Nucleus accumbens (tissue), 56 donors: Measurements from ENCODE around the gene COL18A1.

Experiments used
- DNase-seq, 56 donors: peaks; one replicate each; lab custom pipeline; 2025; lab: John Stamatoyannopoulos, UW

COL18A1 gene

GRCh38 chr21:45381865-45382696, 22.9 kb upstream of the COL18A1 start:
- no peak for DNase-seq

- no peak for DNase-seq
These were observed 22.3 kb upstream of the COL18A1 start for GRCh38 chr21:45382697-45382997.

DNA sequence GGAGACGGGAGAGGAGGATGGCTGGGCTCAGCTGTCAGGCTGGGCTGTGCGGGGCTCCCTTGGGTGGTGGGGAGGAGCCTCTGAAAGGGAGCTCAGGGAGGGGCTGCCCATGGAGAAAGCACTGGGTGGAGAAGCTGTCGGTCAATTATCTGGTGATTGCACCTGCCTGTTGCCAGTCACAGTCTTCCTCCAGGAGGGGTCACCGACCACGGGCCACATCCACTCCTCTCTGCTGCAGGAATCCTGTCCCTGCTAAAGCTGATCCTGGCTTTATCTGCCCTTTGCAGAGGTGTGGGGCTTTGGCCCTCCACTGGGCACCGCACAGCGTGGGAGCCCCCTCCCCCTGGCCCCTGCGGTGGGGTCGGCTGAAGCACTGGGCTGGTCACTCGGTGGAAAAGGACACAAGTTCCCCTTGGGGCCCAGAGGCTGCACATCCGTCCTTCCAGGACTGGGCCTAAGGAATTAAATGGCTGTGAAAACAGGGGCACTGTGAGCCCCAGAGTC, 21.8 kb upstream of the COL18A1 start:
- DNase-seq, result no peak

DNA sequence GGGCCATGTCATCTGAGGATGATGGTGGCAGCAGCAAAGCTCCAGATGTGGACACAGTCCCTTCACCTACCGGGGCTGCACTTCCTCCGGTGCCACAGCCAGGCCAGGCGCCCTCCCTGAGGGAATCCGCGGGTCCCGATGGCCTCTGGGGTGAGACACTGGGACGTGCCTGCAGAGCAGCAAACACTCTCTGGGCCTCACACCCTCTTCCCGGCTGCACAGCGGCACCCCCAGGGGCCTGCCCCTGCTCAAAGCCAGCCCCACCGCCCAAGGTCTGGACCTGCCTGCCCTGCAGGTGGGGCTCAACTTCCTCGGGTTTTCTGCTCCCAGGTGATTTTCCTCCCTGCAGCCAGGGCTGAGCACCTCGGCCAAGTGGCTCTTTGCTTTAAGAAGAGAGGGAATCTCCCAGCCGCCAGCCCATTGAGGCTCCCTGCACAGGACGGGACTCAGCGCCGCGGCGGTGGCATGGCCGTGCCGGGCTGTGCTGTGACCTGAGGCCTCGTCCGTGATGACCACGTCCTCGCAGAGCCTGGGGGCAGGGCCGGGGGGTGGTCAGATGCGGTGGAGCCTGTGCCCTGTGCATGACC, 21.3 kb upstream of the COL18A1 start:
- DNase-seq, result no peak

- no peak for DNase-seq
These were observed 20.1 kb upstream of the COL18A1 start for GRCh38 chr21:45384656-45385548.

DNA sequence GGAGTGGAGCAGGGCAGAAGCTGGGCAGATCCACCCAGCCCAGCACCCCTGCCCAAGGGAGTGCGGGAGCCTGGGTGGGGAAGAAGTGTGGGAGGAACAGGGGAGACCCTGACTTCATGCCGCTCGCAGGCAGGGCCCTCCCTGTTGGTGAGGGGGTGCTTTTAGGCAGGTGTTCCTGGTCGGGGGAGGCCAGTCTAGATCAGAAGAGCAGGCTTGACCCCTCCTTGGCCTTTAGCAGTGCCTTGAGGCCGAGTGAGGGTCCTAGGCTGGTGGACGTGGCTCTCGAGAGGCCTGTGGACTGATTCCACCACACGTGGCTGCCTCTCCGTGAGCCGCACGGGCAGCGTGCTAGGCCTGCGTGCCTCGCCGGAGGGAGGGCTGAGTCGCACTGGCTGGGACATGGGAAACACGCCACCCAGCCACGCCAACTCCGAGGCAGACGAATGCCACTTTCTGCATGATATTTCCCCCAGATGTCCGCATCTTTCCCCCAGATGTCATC, 19.4 kb upstream of the COL18A1 start:
- DNase-seq, result no peak

DNA sequence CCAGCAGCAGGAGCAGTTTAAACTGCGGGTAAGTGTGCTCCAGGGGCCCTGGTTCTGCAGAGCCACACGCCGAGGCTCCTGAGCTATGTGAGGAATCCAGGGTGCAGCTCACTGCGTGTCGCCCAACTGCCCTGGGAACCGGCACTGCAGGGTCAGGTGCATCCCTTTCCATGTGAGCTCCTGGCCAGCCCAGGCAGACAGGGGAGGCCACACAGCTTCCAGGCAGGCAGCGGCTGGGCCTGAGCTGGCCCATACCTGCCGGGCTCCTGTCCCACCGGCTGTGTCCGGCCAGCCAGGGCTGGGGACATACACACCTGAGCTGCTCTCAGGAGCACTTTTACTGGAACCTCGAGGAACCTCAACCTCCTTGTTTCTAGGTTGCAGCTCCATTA, 18.6 kb upstream of the COL18A1 start:
- DNase-seq, result no peak

- peak in 1 of 56 donors; percentile 2 for DNase-seq
These were observed 18.1 kb upstream of the COL18A1 start for GRCh38 chr21:45386728-45387371.

- DNase-seq, result no peak
These were observed 17.5 kb upstream of the COL18A1 start for GRCh38 chr21:45387506-45387905.

DNA sequence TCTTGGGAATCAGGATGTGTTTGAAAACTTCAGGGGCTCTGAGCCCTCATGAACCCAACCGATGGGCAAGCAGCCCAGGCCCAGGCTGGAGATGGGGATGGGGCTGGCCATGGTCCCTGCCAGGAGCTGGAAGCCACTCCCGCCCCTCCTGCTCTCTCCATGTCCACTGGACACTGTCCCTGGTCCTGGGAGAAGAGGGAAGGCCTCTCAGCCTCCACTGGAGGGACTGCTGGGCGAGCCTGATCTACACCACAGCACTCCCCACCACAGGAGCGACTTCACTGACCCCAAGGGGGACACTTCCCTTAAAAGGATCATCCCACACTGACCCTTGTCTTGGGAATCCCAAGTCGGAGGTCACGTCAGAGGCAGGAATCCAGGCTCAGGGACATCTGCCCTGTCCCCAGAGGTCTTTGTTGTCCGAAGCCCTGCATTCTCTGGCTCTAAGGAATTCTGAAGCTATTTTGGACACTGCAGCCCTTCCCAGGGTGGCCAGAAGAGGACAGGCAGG, 16.9 kb upstream of the COL18A1 start:
- no peak for DNase-seq

DNA sequence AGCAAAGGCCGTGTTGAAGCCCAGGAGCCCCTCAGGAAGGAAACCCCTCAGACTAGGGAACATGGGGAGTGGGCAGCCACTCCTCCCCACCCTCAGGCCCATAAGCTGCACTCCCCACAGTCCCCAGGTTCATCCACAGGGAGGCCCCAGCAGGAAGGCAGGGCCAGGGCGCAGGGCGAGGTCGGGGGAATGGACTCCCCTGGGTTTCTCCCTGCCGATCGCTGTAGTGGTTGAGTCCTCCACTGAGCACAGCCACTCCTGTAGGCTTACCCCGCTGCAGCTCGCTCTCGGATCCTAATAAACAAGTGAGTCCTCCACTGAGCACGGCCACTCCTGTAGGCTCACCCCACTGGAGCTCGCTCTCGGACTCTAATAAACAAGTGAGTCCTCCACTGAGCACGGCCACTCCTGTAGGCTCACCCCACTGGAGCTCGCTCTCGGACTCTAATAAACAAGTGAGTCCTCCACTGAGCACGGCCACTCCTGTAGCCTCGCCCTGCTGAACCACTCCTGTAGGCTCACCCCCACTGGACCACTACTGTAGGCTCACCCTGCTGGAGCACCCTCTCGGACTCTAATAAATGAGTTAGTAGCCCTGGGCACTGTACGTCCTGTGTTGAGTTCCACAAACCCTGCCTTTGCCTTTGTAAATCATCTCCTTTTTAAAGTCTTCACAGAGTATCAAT, 16.2 kb upstream of the COL18A1 start:
- DNase-seq, result no peak

DNA sequence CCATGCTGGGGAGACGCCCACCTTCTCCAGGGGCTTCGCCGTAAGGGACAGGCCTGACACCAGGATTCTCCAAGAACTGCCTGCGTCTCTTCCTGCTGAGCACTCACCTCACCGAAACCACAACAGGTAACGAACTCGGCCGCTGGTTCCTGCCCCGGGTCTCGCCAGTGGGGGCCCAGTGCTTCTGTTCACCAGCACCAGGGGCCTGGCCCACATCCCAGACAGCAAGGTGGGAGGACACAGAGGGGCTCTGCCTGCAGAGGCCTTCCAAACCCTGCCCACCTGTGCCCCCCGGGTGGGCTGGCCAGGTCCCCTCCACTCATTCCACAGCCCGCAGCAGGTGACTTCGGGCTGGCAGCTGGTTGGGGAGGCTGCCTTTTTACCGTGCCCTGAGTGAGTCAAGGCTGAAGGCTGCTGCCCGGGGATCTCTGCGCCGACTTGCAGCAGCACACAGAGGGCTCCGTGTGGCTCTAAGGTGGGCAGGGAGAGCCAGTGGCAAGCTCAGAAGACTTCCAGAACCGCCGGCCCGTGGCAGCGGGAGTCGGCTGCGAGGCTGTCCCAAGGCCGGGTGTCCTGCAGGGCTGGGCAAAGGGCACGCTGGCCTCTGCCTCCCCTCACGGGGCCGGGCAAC, 14.7 kb upstream of the COL18A1 start:
- DNase-seq, result no peak

GRCh38 chr21:45390831-45391742, 13.9 kb upstream of the COL18A1 start:
- DNase-seq, result no peak

DNA sequence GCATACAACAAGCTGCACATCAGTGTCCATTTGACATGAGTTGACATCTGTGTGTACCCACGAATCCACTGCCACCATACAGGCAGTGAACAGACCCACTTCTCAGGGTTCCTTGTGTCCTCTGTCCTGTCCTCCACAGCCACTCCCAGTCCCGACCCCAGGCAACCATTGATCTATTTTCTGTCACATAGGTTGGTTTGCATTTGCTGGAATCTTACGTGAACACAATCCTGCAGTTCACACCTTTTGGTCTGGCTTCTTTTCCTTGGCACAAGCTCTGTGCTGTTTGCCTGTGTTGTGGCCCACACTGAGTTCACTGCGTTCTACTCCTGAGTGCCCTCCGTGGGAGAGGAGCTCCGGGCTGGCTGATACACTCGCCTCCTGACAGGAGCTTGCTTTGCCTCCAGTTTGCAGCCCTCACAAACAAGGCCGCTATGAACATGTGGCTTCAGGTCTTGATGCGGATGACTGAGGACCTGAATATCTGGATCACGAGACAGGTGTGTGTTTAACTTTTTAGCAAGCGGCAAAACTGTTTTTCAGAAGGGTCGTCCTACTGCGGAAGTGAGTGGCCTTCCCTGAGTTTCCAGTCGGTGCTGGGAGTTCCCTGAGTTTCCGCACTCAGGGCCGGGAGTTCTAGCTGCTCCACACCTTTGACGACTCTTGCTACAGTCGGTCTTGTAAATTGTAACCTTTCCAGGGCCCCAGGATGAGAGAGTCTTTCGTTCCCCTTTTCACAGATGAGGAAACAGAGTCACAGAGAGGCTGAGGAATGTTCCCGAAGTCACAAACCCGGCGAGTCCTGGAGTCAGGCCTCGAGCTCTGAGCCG, 13.0 kb upstream of the COL18A1 start:
- no peak for DNase-seq

- no peak for DNase-seq
These were observed 12.4 kb upstream of the COL18A1 start for GRCh38 chr21:45392573-45392971.

DNA sequence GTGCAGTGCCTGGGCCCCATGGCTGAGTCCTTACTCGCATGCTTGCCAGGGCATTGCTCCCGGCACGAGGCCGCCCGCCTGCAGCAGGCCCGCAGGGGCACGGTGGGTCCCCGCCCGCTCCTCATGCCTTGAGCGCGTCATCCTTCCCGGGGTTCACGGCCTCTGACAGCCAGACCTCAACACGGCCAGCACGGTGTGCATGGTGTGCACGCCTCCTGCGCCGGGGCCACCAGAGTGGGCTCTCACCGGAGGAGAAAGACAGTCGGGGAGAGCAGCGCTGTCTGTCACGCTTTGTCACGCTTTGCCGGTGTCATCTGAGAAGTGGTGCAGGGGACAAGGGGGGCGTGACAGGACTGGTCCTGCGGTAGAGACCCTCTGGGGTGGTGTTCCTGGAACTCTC, 11.9 kb upstream of the COL18A1 start:
- DNase-seq, result no peak
